T-cell (primary cell): Measurements from ENCODE around the gene ZNF281. TPM values are rescaled to one million over a fixed set of nuclear protein-coding genes. Genes with fewer than 3 reads are reported as not detected.

ENCODE experiments used
- ATAC-seq, 4 experiments: fragments of 200-7000 bp in 3 of 4; fragments of 150-1000 bp in 1 of 4; cut with Tn5 transposase; replicated peaks in 1 of 4; 1 replicate in 3 of 4; 2 replicates in 1 of 4; pipeline ENCODE4 v1.10.0; 2021; ENCODE audit warnings: moderate library complexity in 3 of 4, mild to moderate bottlenecking in 2 of 4, moderate number of reproducible peaks in 1 of 4
- CTCF ChIA-PET, 2 donors: fragments of 300-600 bp; sonication (Branson Sonifier 250); formaldehyde crosslinking; loops; one replicate each; lab custom pipeline; 2022; ENCODE audit warnings: antibody characterized with exemption in 2 of 2; lab: Charles Lee
- POLR2A ChIA-PET, 2 donors: fragments of 300-600 bp; sonication (Branson Sonifier 250); formaldehyde crosslinking; loops; one replicate each; lab custom pipeline; 2022; ENCODE audit warnings: antibody characterized with exemption in 2 of 2; lab: Charles Lee
- DNase-seq, 35 experiments: peaks; one replicate each; pipeline versions ENCODE4 v3.0.0 to v3.0.0-alpha.2; 2013 to 2023
- H3K27ac ChIP-seq: one replicate; pipeline ENCODE4 v1.5.1; 2013; ENCODE audit warnings: low read length
- H3K27me3 ChIP-seq, 2 experiments: replicated peaks in 1 of 2; 1 replicate in 1 of 2; 2 replicates in 1 of 2; pipeline versions ENCODE4 v1.6.1 to v1.7.0; 2013; ENCODE audit warnings: low read length in 1 of 2, mixed read lengths in 1 of 2; ENCODE audit not compliant: control insufficient read depth in 2 of 2, insufficient read depth in 2 of 2; ENCODE audit errors: extremely low read depth in 1 of 2
- H3K36me3 ChIP-seq, 2 donors: 1 replicate in 1 of 2; 2 replicates in 1 of 2; pipeline versions ENCODE4 v1.6.1 to v1.7.0; 2013; ENCODE audit warnings: low read length in 1 of 2; ENCODE audit not compliant: control insufficient read depth in 2 of 2, insufficient read depth in 1 of 2; ENCODE audit errors: extremely low read depth in 1 of 2
- H3K4me1 ChIP-seq, 2 experiments: 1 replicate in 1 of 2; 2 replicates in 1 of 2; pipeline versions ENCODE4 v1.6.1 to v1.7.0; 2013; ENCODE audit warnings: low read length in 2 of 2, mixed read lengths in 1 of 2; ENCODE audit not compliant: insufficient read depth in 2 of 2, control insufficient read depth in 1 of 2; ENCODE audit errors: extremely low read depth in 1 of 2
- H3K4me3 ChIP-seq, 2 donors: 1 replicate in 1 of 2; 2 replicates in 1 of 2; pipeline versions ENCODE4 v1.5.1 to v1.7.0; 2013; ENCODE audit warnings: mild to moderate bottlenecking in 2 of 2, low read length in 1 of 2, moderate library complexity in 1 of 2; ENCODE audit not compliant: control insufficient read depth in 1 of 2; ENCODE audit errors: extremely low read depth in 1 of 2
- H3K9me3 ChIP-seq: 2 replicates; pipeline ENCODE4 v1.7.0; 2013
- H3K27ac Mint-ChIP-seq, 2 donors: one replicate each; pipeline ENCODE4 v1.8.0; 2020 to 2021; ENCODE audit warnings: mild to moderate bottlenecking in 2 of 2, mixed read lengths in 2 of 2
- H3K27me3 Mint-ChIP-seq, 2 donors: one replicate each; pipeline ENCODE4 v1.8.0; 2021 to 2022; ENCODE audit warnings: mixed read lengths in 2 of 2
- H3K36me3 Mint-ChIP-seq: one replicate; pipeline ENCODE4 v1.8.0; 2021; ENCODE audit warnings: mixed read lengths
- H3K4me1 Mint-ChIP-seq, 3 donors: one replicate each; pipeline ENCODE4 v1.8.0; 2020 to 2022; ENCODE audit warnings: mixed read lengths in 3 of 3, mild to moderate bottlenecking in 1 of 3
- H3K4me3 Mint-ChIP-seq, 3 donors: one replicate each; pipeline ENCODE4 v1.8.0; 2020 to 2022; ENCODE audit warnings: mild to moderate bottlenecking in 3 of 3, mixed read lengths in 3 of 3, moderate library complexity in 3 of 3
- H3K9me3 Mint-ChIP-seq, 3 donors: one replicate each; pipeline ENCODE4 v1.8.0; 2020 to 2022; ENCODE audit warnings: mixed read lengths in 3 of 3
- WGBS: methylation state at CpG from one replicate; pipeline ENCODE4 v1.1.5; 2013; ENCODE audit warnings: missing lambda C conversion rate; ENCODE audit not compliant: insufficient coverage; 5-methylcytosine and 5-hydroxymethylcytosine counted together
- total RNA-seq, 35 experiments: library from RNA in 6 of 35; stranded (reverse) in 6 of 35; fragments of 120-200 nt in 1 of 35; gene quantifications; one replicate each; pipeline versions ENCODE4 v1.2.1 to v1.2.4 and lab custom pipeline; 2013 to 2026

Gene ZNF281
- total RNA-seq, 5 donors from 2014 or later (not counting 1 experiment from before 2014, with no cell fraction given), result 19.2 to 29.9 (median 21.4) TPM

DNA sequence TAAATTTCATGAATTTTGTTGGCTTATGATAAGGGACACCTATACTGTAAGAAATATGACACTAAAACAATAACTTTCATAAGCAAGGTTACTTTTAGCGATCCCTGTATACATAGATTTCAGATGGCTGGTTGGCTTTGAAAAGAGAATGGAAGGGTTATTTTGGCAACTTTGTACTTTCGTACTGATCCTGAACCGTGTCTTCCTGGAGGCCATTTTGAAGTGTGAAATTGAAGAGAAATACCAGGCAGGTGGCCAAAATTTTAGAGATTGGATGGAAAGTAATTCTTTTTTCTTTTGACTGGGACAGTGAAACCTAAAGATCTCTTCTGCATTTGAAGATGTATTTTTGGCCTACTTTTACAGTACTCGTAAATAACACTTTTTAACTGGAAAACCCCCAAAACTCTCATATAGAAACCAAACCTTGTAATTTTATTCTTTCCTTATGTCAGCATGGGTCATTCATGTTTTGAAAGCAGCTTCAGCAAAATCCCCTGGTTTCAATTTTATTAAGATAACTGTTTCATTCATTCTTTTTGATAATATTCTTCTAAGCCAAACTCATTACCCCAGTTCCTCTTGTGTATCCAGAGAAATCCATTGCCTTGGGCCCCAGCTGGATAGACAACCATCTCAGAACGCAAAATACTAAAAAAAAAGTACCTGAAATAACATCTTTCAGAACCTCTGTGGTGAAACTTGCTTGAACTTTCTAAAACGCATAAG lies 38.4 kb upstream of the ZNF281 start:
- no peak overlapping the region for H3K27ac Mint-ChIP-seq
- H3K4me3 Mint-ChIP-seq, result no peak overlapping the region
- ChIA-PET POLR2A (no interaction called here), CTCF (no interaction called here)
- Histone ChIP-seq H3K27me3 (no peaks in the 10 kb centered on the region), H3K36me3 (no peaks in the 10 kb centered on the region), H3K4me3 (no peak overlapping the region), H3K4me1 (no peaks in the 10 kb centered on the region), H3K27ac (no peak overlapping the region), H3K9me3 (no peaks in the 10 kb centered on the region)
- WGBS, result 46% methylated on average over 3 of the region's 6 CpGs
- H3K27me3 Mint-ChIP-seq, result no peaks in the 10 kb centered on the region
- peaks cover 0 to 3% (median 0%) of the 10 kb centered on the region in 3 donors for H3K4me1 Mint-ChIP-seq
- no peaks in the 10 kb centered on the region for H3K9me3 Mint-ChIP-seq
- ATAC-seq (no peak), DNase-seq (no peak)
- no peaks in the 10 kb centered on the region for H3K36me3 Mint-ChIP-seq

DNA sequence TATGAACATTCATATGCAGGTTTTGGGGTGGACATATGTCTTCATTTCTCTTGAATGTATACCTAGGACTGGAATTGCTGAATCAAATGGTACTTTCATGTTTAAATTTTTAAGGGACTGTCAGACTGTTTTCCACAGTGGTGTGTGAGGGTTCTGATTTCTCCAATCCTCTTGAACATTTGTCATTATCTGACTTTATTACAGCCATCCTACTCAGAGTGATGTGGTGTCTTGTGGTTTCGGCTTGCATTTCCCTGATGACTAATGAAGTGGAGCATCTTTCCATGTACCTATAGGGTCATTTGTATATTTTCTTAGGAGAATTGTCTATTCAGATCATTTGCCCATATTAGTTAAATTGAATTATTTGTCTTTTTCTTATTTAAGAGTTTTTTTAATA lies 35.4 kb upstream of the ZNF281 start:
- Histone ChIP-seq H3K27ac (no peak overlapping the region), H3K36me3 (no peaks in the 10 kb centered on the region), H3K9me3 (no peaks in the 10 kb centered on the region), H3K27me3 (no peaks in the 10 kb centered on the region), H3K4me3 (no peak overlapping the region), H3K4me1 (no peaks in the 10 kb centered on the region)
- no peak for DNase-seq
- ATAC-seq, result no peak
- Mint-ChIP-seq H3K36me3 (no peaks in the 10 kb centered on the region), H3K27ac (no peak overlapping the region), H3K27me3 (no peaks in the 10 kb centered on the region), H3K4me1 (peaks cover 0 to 3% (median 0%) of the 10 kb centered on the region in 3 donors), H3K9me3 (no peaks in the 10 kb centered on the region), H3K4me3 (no peak overlapping the region)
- no CpG with 5 or more reads among the region's 1 CpG for WGBS
- ChIA-PET CTCF (no interaction called here), POLR2A (interaction anchor here in 1 of 2 donors (0.6 kb wide), 1 partner anchor 104 kb away, joined by 9 read pairs; no protein-coding TSS in a partner anchor)

DNA sequence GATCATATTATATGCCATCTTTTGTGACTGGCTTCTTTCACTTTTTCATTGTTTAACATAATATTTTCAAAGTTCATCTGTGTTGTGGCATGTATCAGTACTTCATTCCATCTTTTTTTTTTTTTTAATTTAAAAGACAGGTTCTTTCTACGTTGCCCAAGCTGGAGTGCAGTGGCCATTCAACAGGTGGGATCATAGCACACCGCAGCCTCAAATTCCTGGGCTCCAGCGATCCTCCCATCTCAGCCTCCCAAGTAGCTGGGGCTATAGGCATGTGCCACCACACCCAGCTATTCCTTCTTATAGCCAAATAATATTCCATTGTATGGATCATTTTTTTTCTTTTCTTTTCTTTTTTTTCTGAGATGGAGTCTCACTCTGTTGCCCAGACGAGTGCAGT lies 34.6 kb upstream of the ZNF281 start:
- CTCF ChIA-PET, result no interaction called here
- H3K4me3 ChIP-seq, result no peak overlapping the region
- no peaks in the 10 kb centered on the region for H3K9me3 Mint-ChIP-seq
- H3K4me1 ChIP-seq, result no peaks in the 10 kb centered on the region
- no peak overlapping the region for H3K27ac Mint-ChIP-seq
- no peaks in the 10 kb centered on the region for H3K27me3 ChIP-seq
- no peaks in the 10 kb centered on the region for H3K27me3 Mint-ChIP-seq
- DNase-seq, result no peak
- H3K4me3 Mint-ChIP-seq, result no peak overlapping the region
- no peak overlapping the region for H3K27ac ChIP-seq
- no peaks in the 10 kb centered on the region for H3K9me3 ChIP-seq
- POLR2A ChIA-PET, result no interaction called here
- no peak for ATAC-seq
- no peaks in the 10 kb centered on the region for H3K36me3 ChIP-seq
- H3K4me1 Mint-ChIP-seq, result peaks cover 0 to 3% (median 0%) of the 10 kb centered on the region in 3 donors
- no CpG with 5 or more reads among the region's 4 CpGs for WGBS
- H3K36me3 Mint-ChIP-seq, result no peaks in the 10 kb centered on the region

DNA sequence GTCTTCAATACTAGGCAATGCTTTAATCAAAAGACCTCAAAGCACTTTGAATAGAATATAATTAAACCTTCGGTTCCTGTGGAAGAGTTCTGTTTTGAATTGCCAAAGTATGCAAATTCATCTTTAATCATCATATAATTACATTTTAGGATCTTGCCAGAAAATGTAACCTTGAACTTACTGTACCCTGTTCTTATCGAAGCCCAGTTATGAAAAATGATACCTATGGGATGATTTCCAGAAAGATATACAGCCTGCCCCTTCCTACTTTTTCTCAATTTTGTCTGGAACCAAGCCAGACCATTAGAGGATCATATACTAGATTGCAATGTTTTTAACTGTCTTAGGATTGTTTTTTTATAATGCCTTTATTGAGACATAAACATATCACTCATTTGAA lies 34.0 kb upstream of the ZNF281 start:
- Mint-ChIP-seq H3K27me3 (no peaks in the 10 kb centered on the region), H3K27ac (no peak overlapping the region), H3K4me3 (no peak overlapping the region), H3K4me1 (peaks cover 0 to 3% (median 0%) of the 10 kb centered on the region in 3 donors), H3K36me3 (no peaks in the 10 kb centered on the region), H3K9me3 (no peaks in the 10 kb centered on the region)
- Histone ChIP-seq H3K4me3 (no peak overlapping the region), H3K4me1 (no peaks in the 10 kb centered on the region), H3K9me3 (no peaks in the 10 kb centered on the region), H3K27me3 (no peaks in the 10 kb centered on the region), H3K36me3 (no peaks in the 10 kb centered on the region), H3K27ac (no peak overlapping the region)
- no CpG with 5 or more reads among the region's 2 CpGs for WGBS
- CTCF ChIA-PET, result no interaction called here
- DNase-seq (no peak), ATAC-seq (no peak)
- POLR2A ChIA-PET, result no interaction called here

DNA sequence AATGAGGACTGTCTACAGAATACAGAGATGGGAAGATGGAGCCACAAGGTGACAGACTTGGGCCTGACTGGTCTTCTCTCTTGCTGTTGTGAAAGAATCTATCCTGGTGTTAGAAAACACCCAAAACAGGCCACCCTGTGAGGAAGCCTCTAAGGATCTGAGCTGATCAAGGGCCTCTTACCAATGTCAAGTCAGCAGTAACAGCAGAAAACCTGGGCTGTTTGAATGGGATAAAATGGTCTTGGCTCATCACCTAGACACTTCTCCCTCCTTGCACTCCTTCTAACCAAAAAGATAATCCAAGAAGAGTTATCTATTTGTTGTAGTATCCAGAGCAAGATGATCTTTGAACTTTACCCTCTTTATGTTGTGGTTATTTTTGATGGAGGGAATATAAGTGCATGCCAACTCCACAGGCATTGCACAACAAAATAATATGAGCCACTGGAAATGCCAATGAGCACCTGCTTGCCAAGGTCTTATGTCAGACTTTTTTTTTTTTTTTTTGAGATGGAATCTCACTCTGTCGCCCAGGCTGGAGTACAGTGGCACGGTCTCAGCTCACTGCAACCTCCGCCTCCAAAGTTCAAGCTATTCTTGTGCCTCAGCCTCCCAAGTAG lies 32.8 kb upstream of the ZNF281 start:
- H3K4me3 Mint-ChIP-seq, result no peak overlapping the region
- POLR2A ChIA-PET, result no interaction called here
- no peaks in the 10 kb centered on the region for H3K9me3 ChIP-seq

DNA sequence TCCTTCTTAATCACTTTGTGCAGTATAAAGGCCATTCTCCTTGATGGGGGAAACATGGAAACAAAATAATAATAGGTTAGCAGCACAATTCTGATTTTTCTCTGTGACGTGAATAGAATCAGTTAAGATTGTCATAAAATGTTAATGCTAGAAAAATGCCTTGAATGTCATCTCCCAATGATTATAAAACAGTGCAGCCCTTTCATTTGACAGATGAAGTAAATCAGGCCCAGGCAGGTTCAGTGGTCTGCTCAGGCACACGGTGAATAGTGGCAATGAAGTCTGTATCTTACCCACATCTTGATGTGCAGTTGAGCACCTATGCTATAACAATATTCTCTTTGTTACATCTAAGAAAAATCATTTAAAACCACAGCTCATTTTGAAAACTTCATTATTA lies 32.2 kb upstream of the ZNF281 start:
- no CpG with 5 or more reads among the region's 2 CpGs for WGBS
- ChIA-PET CTCF (no interaction called here), POLR2A (no interaction called here)
- no peaks in the 10 kb centered on the region for H3K27me3 Mint-ChIP-seq
- no peak overlapping the region for H3K27ac Mint-ChIP-seq
- no peaks in the 10 kb centered on the region for H3K9me3 ChIP-seq
- peaks cover 5 to 8% (median 7%) of the 10 kb centered on the region in 3 donors for H3K4me1 Mint-ChIP-seq
- H3K27me3 ChIP-seq, result no peaks in the 10 kb centered on the region
- ATAC-seq (no peak), DNase-seq (no peak)
- H3K27ac ChIP-seq, result no peak overlapping the region
- no peaks in the 10 kb centered on the region for H3K36me3 ChIP-seq
- no peak overlapping the region for H3K4me3 ChIP-seq
- H3K36me3 Mint-ChIP-seq, result no peaks in the 10 kb centered on the region
- H3K9me3 Mint-ChIP-seq, result no peaks in the 10 kb centered on the region
- H3K4me3 Mint-ChIP-seq, result no peak overlapping the region
- peaks cover 2 to 5% of the 10 kb centered on the region in 2 experiments for H3K4me1 ChIP-seq

More for the DNA sequence above, 32.8 kb upstream of the ZNF281 start:
- H3K27me3 Mint-ChIP-seq, result no peaks in the 10 kb centered on the region
- Histone ChIP-seq H3K4me3 (no peak overlapping the region), H3K27me3 (no peaks in the 10 kb centered on the region), H3K27ac (no peak overlapping the region), H3K36me3 (no peaks in the 10 kb centered on the region), H3K4me1 (peaks cover 0 to 1% of the 10 kb centered on the region in 2 experiments)
- no peak overlapping the region for H3K27ac Mint-ChIP-seq
- no peaks in the 10 kb centered on the region for H3K9me3 Mint-ChIP-seq
- CTCF ChIA-PET, result no interaction called here
- ATAC-seq, result no peak
- H3K36me3 Mint-ChIP-seq, result no peaks in the 10 kb centered on the region
- H3K4me1 Mint-ChIP-seq, result peaks cover 3 to 4% (median 3%) of the 10 kb centered on the region in 3 donors
- DNase-seq, result no peak
- WGBS, result no CpG with 5 or more reads among the region's 3 CpGs
